ENCODE measurements around the gene PRRG1.

Gene PRRG1

GRCh38 chrX:37462346-37462745 is 113.2 kb downstream of the PRRG1 start:
- no peaks in the 10 kb centered on the region for H3K27me3 ChIP-seq (ENCODE audit: low read depth, low read length)
- H3K9me3 ChIP-seq (ENCODE audit: insufficient read depth, low read length) = no peaks in the 10 kb centered on the region
- H3K9ac ChIP-seq (ENCODE audit: low read length) = no peak overlapping the region
- no peaks in the 10 kb centered on the region for H3K4me1 ChIP-seq (ENCODE audit: low read length)
- H3K4me2 ChIP-seq (ENCODE audit: low read length) = no peak overlapping the region
- H4K20me1 ChIP-seq (ENCODE audit: insufficient read depth, low read length) = no peaks in the 10 kb centered on the region
- H3K27ac ChIP-seq (ENCODE audit: low read length) = no peak overlapping the region
- H3K4me3 ChIP-seq (ENCODE audit: low read length) = no peak overlapping the region
- no peaks in the 10 kb centered on the region for H3K79me2 ChIP-seq (ENCODE audit: low read length)
- H2AFZ ChIP-seq (ENCODE audit: low read depth, low read length) = no peak overlapping the region
- H3K36me3 ChIP-seq (replicated peaks; ENCODE audit: low read depth, low read length) = no peaks in the 10 kb centered on the region
- TF ChIP-seq CTCF (IDR thresholded peaks at IDR 0.05; ENCODE audit: low read depth, low read length) = no peak
- TF ChIP-seq EZH2phosphoT487 (IDR thresholded peaks at IDR 0.05; ENCODE audit: low read depth) = no peak

DNA sequence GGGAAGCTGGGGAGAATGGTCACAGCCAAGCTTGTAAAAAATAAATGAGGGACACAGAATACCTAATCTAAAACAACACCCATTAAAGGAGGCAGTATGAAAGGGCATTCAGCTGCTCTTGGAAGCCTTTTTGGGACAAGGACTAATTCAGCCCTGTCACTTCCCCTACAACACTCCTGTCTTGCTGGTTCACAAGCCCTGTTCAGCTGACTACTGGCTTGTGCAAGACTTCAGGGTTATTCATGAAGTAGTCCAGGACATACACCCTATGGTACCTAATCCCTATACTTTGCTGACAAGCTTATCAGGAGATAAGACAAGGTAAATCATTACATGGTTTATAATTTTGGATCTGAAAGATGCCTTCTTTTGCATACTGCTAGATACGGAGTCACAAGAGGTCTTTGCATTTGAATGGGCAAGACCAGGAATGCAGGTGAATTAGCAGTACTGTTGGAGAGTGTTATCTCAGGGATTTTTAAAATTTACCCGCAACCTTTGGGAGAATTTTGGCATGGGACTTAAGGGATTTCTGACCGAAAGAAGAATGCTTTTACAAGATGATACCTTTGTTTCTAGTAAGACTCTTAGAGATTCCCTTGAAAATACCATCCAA is 119.1 kb downstream of the PRRG1 start:
- H2AFZ ChIP-seq (ENCODE audit: low read depth, low read length) = no peak overlapping the region
- H3K4me1 ChIP-seq (ENCODE audit: low read length) = no peaks in the 10 kb centered on the region
- no peaks in the 10 kb centered on the region for H3K79me2 ChIP-seq (ENCODE audit: low read length)
- TF ChIP-seq CTCF (IDR thresholded peaks at IDR 0.05; ENCODE audit: low read depth, low read length) (no peak), EZH2phosphoT487 (IDR thresholded peaks at IDR 0.05; ENCODE audit: low read depth) (no peak)
- no peaks in the 10 kb centered on the region for H3K36me3 ChIP-seq (replicated peaks; ENCODE audit: low read depth, low read length)
- no peaks in the 10 kb centered on the region for H3K9me3 ChIP-seq (ENCODE audit: insufficient read depth, low read length)
- H3K27me3 ChIP-seq (ENCODE audit: low read depth, low read length) = no peaks in the 10 kb centered on the region
- no peaks in the 10 kb centered on the region for H4K20me1 ChIP-seq (ENCODE audit: insufficient read depth, low read length)
- H3K4me2 ChIP-seq (ENCODE audit: low read length) = no peak overlapping the region
- no peak overlapping the region for H3K27ac ChIP-seq (ENCODE audit: low read length)
- H3K4me3 ChIP-seq (ENCODE audit: low read length) = no peak overlapping the region
- H3K9ac ChIP-seq (ENCODE audit: low read length) = no peak overlapping the region

- H3K9ac ChIP-seq (ENCODE audit: low read length) = no peak overlapping the region
These were observed 121.5 kb downstream of the PRRG1 start for GRCh38 chrX:37470711-37471110.

DNA sequence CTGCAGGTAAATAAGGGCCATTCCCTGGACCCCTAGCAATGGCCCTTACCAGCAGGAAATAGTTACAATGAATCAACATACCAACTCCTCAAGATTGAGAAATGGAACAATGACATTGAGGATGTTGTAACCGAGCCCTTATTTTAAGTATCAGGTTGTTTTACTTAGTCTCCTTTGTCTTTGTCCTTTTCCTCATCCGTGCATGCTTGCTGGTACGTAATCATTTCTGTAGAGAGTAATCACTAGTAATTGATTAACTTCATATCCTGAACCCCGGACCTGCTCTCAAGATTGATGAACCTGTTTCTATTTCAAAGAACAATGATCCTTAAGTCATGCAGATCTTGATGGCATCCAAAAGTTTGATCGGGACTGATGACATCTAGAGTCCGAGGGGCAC is 123.7 kb downstream of the PRRG1 start:
- no peaks in the 10 kb centered on the region for H4K20me1 ChIP-seq (ENCODE audit: insufficient read depth, low read length)
- no peak overlapping the region for H3K27ac ChIP-seq (ENCODE audit: low read length)

More at GRCh38 chrX:37470711-37471110, 121.5 kb downstream of the PRRG1 start:
- no peaks in the 10 kb centered on the region for H3K9me3 ChIP-seq (ENCODE audit: insufficient read depth, low read length)
- no peak overlapping the region for H2AFZ ChIP-seq (ENCODE audit: low read depth, low read length)
- no peak overlapping the region for H3K27ac ChIP-seq (ENCODE audit: low read length)
- H3K79me2 ChIP-seq (ENCODE audit: low read length) = no peaks in the 10 kb centered on the region
- no peak overlapping the region for H3K4me3 ChIP-seq (ENCODE audit: low read length)
- no peaks in the 10 kb centered on the region for H4K20me1 ChIP-seq (ENCODE audit: insufficient read depth, low read length)
- no peak overlapping the region for H3K4me2 ChIP-seq (ENCODE audit: low read length)
- no peaks in the 10 kb centered on the region for H3K36me3 ChIP-seq (replicated peaks; ENCODE audit: low read depth, low read length)
- no peak for TF ChIP-seq EZH2phosphoT487 (IDR thresholded peaks at IDR 0.05; ENCODE audit: low read depth)
- TF ChIP-seq CTCF (IDR thresholded peaks at IDR 0.05; ENCODE audit: low read depth, low read length) = no peak
- no peaks in the 10 kb centered on the region for H3K4me1 ChIP-seq (ENCODE audit: low read length)
- no peaks in the 10 kb centered on the region for H3K27me3 ChIP-seq (ENCODE audit: low read depth, low read length)

More for the DNA sequence above, 123.7 kb downstream of the PRRG1 start:
- Histone ChIP-seq H2AFZ (ENCODE audit: low read depth, low read length) (no peak overlapping the region), H3K4me2 (ENCODE audit: low read length) (no peak overlapping the region), H3K4me3 (ENCODE audit: low read length) (no peak overlapping the region), H3K79me2 (ENCODE audit: low read length) (no peaks in the 10 kb centered on the region), H3K36me3 (replicated peaks; ENCODE audit: low read depth, low read length) (no peaks in the 10 kb centered on the region), H3K4me1 (ENCODE audit: low read length) (no peaks in the 10 kb centered on the region), H3K9ac (ENCODE audit: low read length) (no peak overlapping the region), H3K27me3 (ENCODE audit: low read depth, low read length) (no peaks in the 10 kb centered on the region), H3K9me3 (ENCODE audit: insufficient read depth, low read length) (no peaks in the 10 kb centered on the region)
- TF ChIP-seq CTCF (IDR thresholded peaks at IDR 0.05; ENCODE audit: low read depth, low read length) (no peak), EZH2phosphoT487 (IDR thresholded peaks at IDR 0.05; ENCODE audit: low read depth) (no peak)
